ENCODE data around the gene CIT.

- TF ChIP-seq CTCF (IDR thresholded peaks at IDR 0.05): no peak
- TF ChIP-seq POLR2A (IDR thresholded peaks at IDR 0.05): no peak
These were observed 162.4 kb downstream of the CIT start for GRCh38 chr12:119714614-119715267.

Measured in adrenal gland (tissue), 5 donors.